A172 (cell line): ENCODE data around the gene ENTR1. TPM values are rescaled to one million over a fixed set of nuclear protein-coding genes. Genes with fewer than 3 reads are reported as not detected.
A peak's percentile ranks its signal among the peaks of the same experiment; 100 is the strongest.

ENCODE experiments used
- DNase-seq: peaks from one replicate; pipeline ENCODE4 v3.0.0-alpha.2; 2015; ENCODE audit warnings: low spot score
- total RNA-seq: library from RNA; depleted of rRNA; stranded (reverse); fragments of >200 nt; shearing (Covaris generic); gene quantifications from 2 replicates; pipeline ENCODE4 v1.2.3, GENCODE V29; 2014

Gene ENTR1
- total RNA-seq, 1 experiment from 2014 or later, result 148 TPM

DNA sequence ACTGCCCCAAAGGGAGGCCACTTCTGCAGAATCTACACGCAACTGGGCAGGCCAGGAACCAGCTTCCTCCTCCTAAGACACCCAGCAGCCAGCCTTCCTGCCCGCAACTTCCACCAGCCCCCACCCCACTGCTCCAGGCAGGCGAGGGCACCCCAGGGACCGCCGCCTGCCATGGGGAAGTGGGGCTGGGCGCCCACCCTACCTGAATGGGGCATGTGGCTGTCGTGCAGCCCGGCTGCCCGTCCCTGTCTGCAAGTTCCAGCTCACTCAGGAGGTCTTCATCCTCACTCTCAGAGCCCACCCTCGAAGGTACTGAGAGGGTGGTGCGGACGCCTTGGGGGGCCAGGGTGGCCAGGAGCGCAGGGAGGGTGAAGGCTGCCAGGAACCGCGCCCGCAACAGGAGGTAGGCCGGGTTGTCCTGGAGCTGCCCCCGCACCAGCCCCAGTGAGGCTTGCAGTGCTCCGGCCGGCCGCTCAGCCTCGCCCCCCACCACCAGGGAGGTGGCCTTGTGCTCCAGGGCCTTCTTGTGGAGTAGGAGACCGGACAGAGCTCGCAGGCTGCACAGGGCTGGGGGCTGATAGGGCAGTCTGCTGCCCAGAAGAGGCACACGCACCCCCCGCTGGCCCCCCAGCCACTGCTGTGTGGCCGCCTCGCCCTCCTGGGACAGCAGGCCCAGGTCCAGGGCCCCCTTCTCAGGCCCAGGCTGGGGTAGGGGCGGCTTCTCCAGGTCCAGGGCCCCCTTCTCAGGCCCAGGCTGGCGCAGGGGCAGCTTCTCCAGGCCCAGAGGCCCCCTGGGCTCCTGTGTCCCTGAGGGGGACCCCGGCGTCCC lies 32.9 kb downstream of the ENTR1 start:
- DNase-seq, result no peak

DNA sequence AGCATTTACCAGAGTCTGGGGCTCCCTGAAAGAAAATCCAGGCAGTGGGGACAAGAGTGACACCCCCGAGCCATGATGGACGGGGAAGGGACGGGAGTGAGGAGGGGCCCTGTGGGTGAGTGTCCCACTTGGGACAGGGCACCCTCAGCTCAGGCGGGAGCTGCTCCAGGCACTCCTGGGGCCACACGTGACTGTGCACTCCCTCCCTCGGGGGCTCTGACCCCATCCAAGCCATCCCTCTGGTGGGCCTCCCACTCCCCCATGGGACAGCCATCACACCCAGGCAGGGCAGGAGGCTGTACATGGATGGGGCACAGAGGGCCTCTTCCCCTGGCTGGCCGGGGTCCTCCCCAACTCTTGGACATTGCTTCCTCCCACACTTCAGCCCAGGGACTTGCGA lies 34.0 kb downstream of the ENTR1 start:
- no peak for DNase-seq

DNA sequence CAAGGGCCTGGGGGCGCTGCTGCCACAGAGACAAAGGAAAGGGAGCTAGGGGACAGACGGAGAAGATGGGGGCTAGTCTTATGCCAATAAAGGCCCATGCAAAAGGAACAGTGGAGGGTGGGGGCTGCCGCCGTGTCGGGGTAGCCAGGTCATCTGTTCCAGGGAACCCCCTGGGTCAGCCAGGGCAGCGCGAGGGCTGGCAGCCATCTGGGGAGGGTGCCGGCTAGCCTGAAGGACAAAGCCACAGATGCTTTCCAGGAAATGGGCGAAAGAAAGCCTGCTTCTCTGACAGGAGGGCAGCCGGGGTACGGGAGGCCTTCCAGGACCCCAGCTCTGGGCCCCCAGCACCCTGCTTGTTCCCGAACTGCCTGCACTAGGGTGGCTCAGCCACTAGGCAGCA lies 35.3 kb downstream of the ENTR1 start:
- DNase-seq, result no peak

DNA sequence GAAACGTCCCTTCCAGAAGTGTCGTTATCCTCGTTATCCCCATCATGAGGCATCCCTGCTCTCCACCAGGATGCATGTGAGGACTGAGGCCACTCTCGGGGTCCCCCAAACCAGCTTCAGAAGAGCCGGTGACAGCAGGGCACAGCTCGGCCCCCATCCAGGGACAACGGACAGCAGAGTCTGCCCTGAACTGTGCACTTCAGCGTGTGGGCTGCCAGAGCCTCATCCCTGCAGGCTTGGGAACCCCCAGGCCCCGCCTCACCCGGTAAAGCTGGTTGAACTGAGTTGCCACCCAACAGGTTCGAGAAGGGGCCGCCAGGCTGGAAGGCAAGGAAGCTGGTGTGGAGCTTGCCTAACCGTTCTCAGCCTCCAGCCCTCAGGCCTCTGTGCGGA lies 36.2 kb downstream of the ENTR1 start:
- DNase-seq, result no peak

DNA sequence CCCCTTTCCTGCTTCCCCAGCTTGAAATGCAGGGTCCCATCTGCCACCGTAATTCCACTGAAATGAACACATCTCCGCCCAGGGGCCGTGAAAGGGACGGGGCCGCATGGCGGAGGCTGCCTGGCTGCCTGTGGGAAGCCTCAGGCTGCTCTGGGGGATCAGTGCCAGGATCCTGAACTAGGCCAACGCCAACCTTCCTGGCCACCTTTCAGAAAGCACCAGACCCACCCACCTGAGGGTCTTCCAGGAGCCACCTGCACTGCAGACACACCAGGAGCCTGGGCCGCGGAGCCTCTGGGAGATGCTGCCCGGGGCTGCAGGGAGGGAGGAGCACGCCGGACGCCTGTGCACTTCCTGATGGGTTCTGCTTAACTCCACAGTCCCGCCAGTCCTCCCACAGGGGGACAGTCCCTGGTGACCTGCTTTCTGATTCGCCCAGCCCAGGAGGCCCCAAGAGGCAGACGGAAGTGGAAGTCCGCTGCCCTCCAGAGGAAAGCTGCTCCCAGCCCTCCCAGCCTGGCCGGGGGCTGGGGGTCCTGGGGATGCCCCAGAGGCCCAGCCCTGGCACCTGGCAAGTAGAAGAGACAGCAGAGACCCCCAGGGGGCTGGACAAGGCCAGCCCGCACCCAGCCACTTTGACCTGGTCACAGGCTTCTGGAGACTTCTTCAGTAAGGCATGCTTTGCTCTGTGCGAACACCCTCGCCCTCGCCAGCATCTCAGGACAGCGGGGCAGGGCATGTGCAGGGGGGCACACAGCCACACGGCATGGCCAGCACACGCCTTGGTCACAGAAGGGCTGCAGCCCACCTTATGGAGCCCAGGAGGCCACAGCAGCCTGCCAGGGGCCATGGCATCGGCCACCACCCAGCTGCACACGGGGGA lies 36.9 kb downstream of the ENTR1 start, which contains the start of gene CARD9:
Gene CARD9, minus strand, starts transcription at position 370 of the 883 bp plus-strand sequence. CDS start 1,591 bp downstream, outside the sequence.
- no peak for DNase-seq

DNA sequence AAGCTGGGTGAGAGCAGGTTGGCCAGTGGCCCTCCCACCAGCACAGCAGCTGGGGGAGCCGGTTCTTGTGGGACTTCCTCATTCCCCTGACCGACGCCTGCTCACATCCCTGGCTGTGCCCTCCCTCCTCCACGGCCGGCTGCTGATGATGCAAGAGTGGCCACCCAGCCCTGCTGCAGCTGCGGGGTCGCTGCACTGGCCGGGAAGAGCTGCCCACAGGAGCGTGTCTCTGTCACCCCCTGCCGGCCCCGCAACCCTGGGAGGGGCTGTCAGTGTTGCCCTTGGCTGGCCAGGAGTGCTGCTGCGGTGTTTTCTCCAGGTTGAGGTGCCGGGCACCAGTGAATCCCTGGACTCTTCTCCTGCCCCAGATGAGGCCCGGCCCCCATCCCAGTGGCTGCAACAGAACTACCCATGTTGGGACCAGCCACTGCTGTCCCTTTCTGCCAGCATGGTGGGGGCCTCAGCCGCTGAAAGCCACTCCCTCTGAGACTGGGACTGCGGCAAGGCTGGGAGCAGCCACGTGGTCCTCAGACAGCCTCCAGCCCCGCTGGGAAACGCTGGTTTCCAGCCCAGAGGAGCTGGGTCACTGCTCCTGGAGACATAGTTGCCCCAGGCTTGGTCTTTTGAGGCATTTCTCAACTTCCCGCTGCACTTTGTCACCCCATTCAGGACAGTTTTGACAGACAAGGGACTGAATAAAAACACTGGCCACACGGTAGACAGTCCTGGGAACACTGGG lies 37.7 kb downstream of the ENTR1 start:
- peak; percentile 75 for DNase-seq

DNA sequence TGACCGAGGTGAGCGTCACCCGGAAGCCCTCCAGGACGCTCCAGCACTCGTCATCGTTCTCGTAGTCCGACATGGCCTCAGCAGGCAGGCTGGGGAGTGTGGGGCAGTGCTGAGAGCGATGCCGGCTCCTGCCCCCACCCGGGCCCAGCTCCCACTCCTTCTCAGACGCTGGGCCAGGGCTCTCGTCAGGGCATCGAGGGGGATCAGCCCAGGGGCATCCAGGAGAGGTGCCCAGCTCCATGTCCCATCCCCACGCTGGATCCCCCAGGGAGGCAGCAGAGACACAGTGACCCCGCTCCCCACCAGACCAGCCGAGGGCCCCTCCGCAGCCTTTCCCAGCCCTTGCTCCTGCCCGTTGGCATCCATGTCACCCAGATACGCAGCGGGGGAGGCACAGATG lies 38.4 kb downstream of the ENTR1 start:
- DNase-seq, result no peak

DNA sequence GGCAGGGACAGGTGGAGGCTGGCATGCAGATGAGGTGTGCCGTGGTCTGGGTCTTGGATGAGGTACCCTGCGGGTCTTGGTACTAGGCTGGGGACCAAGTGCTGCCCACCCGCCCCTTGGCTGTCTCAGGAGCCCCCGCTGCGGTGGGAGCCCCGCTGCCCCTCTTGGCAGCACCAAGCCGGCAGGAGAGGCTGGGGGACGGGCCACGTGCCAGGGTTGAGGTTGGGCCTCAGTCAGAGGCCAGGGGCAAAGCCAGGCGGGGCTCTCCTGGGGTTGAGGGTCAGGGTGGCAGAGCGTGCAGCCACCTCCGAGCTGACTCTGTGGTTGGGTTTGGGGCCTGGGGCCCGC lies 38.9 kb downstream of the ENTR1 start:
- no peak for DNase-seq

DNA sequence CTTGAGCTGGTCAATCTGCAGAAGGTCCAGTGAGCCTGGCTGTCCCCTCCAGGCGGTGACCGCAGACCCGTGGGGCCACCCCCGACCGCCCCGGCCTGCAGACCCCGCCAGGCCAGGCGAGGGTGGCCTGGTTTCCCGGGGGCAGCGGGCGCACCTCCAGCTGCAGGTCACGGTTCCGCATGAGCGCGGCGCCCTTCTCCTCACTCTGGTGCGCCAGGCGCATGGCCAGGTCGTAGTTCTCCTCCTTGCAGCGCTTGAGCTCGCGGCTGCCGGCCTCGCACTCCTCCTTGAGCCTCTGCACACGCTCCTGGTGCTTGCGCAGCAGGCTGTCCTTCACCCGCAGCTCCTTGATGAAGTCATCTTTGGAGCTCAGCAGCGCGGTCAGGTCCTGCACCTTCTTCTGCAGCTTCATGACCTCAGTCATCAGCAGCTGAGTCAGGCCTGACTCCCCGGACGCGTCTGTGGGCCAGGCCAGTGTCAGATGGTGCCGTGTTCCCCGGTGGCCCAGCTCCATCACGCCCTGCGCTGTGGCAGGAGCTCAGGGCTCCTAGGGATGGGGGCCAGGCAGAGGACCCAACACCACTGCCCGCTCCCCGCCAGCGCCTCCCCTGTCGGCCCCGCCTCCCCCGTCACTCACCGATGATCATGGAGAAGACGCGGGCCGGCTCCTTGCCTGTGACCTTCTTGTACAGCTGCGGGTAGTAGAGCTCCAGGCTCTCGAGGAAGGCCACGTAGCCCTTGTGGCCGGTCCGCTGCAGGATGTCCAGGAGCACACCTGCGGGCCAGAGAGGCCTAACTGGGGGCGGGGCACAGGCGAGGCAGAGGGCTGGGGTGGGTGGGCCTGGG lies 39.5 kb downstream of the ENTR1 start:
- peak; percentile 71 for DNase-seq

DNA sequence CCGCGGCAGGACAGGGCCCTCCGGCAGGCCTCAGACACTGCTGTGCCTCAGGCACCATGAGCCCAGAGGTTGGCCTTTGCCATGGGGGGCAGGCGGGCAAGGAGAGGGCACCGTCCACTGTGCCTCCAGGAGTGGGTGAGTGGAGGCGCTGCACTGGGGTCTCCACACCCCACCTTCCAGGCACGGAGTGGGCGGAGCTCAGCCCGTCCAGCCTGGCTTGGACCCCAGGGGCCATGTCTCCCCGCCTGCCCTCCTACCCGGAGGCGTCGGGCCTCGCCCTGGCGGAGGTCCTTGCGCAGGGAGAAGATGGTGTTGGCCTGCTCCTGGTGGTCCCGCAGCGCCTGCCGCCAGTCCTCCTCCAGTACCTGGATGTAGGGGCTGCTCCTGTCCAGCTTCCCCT lies 40.4 kb downstream of the ENTR1 start:
- DNase-seq, result no peak

DNA sequence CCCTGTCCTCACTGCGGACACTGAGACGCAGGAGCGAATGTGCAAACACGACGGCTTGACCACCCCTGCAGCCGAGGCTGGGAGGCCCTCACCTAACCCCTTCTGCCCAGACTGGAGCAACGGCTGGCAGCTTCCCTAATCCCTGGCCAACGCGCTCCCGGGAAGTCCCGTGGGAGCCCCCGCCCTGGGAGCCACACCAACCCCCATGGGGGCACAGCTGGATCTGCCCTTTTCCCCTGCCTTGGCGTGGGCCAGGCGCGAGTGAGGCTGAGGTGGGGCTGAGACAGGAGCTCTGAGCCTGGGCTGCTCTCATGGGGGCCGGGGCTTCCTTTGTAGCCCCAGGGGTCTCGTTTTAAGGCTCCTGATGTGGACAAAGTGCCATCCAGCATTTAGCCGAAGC lies 42.2 kb downstream of the ENTR1 start:
- DNase-seq, result no peak

DNA sequence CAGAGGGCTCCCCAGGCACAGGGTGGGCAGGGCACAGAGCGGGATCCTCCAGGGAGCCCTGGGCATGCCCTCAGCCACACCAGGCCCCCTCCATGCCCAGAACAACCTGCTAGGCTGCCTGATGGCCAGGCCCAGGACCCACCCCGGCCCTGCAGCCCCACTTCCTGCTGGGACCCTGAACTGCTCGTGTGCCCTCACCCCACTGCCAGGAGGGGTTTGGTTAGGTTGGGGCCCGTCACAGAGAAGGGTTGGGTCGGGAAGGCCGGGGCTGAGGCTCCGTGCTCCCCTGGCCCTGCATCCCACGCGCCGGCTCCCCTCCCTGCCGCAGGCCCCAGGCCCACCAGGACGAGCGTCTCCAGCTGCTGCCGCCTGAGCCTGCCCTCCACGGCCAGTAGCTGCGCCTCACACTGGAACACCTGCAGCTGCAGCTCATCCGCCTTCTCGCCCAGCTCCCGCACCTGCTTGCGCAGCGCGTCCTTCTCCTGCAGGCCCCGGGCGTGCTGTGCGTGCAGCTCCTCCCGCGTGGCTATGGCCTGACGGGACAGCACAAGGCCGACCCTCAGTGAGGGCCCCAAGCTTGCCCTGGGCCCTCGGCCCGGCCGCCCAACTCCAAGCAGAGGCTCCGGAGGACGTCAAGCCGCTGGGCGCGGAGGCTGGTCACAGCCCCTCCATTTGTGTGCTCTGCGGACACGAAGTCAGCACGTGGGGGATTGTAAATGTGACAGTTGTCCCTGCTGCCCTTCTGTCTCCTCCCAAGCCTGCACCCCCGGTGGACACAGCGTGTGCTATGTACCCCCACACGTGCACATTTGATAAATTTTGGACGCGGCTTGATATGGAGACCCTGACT lies 42.9 kb downstream of the ENTR1 start:
- DNase-seq, result no peak

DNA sequence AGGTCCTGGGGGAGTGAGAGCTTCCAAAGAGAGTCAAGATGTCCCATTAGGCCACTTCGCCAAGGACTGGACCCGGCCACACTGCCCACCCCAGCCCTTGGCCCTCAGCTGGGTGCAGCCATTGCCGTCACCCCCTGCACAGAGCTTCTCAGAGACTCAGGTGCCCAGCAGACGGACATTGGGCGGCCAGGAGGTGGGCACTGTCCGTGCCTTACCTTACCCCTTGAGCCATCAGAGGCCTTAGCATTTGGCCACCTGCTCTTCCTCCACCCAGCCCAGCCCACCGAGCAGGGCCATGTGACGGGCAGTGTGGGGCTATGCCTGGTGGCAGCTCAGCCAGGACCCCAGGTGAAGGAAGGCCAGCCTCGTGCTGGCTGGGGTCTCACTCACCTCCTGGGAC lies 43.6 kb downstream of the ENTR1 start:
- DNase-seq, result no peak

DNA sequence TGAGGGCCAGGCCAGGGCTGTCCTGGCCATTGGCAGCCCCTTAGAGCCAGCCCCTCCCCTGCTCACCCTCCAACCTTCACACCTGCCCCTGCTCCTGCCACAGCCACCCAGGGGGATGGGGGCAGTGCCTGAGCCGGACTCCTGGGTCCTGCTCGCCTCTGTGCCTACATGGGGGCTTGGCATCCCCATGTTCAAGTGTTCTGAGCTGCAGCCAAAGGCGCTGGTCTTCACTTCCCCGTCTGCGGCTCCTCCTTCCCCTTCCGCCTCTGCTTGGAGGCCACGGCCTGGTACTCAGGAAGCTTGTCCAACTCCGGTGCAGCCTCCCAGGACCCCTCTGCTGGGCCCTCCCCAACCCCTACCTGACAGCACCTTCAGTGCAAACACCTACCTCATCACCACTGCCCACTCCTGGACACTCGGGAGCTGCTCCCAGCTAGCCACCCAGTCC lies 44.6 kb downstream of the ENTR1 start:
- no peak for DNase-seq

DNA sequence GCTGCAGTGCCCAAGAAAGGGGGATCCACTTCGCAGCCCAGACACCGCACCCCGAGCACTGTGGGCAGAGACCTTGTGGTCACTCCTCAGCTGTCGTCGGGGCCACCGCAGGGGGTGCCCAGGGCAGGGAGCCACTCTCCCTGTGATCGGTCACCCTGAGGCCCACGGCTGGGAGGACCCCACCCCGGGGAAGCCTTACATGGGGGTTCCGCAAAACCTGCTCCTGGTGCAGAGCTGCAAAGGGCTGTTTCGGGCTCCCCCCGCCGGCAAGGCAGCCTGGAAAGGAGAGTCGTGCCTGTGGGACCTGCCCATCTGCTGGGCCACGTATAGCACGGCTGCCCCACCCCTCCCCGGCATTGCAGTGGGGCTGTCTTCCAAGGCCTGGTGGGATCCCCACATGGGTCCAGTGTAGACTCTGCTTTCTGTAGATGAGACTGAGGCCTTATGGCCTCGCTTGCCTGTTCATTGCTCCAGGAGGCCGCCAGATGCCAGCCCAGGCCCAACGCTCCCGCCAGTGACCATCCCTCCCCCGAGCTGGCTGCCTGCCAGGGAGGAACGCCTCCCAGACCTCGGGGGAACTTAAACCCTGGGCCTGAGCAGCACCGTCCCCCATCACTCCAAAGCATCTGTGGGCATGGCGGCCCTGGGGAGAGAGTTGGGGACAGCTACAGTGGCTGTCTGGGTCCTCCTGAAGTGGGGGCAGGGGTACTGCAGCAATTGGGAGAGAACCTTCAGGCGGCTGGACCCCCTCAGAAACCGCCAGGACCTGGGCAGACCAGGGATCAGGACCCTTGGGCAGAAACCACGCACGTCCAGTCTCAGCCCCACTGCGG lies 45.3 kb downstream of the ENTR1 start:
- DNase-seq, result no peak

DNA sequence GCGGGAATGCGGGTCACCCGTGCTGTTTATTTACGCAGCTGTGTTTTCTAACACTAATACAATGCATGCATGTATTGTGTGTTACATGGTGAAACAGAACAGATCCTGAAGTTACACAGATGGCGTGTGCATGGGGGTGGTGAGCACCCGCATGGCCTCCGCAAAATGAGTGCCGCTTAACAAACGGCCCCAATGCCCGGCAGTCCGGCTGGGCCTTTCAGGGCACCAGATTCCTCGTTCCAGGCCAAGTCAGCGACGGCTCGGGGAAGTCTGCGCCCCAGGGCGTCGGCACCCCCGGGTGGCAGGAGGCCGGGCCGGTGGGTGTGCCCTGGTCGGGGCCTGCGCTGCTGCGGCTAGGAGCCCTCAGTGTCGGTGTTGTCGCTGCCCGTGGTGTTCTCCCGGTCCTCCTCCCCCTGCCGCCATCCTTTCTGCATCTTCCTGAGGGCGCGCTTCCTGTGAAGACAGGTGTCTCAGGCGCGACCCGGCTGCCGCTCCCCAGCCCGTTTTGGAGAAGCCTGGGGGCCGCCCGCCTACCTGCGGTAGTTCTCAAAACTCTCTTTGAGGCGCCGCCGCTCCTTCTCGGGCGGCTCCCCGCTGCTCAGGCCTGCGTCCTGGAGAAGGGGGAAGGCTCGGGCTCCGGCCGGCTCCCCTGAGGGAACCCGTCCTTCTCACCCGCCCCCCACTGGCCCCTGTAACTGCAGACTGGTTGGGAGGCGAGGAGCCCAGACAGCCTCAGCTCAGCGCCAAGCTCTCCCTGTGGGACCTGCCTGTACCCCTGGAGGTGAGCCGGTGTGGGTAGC lies 46.3 kb downstream of the ENTR1 start:
- DNase-seq, result no peak

DNA sequence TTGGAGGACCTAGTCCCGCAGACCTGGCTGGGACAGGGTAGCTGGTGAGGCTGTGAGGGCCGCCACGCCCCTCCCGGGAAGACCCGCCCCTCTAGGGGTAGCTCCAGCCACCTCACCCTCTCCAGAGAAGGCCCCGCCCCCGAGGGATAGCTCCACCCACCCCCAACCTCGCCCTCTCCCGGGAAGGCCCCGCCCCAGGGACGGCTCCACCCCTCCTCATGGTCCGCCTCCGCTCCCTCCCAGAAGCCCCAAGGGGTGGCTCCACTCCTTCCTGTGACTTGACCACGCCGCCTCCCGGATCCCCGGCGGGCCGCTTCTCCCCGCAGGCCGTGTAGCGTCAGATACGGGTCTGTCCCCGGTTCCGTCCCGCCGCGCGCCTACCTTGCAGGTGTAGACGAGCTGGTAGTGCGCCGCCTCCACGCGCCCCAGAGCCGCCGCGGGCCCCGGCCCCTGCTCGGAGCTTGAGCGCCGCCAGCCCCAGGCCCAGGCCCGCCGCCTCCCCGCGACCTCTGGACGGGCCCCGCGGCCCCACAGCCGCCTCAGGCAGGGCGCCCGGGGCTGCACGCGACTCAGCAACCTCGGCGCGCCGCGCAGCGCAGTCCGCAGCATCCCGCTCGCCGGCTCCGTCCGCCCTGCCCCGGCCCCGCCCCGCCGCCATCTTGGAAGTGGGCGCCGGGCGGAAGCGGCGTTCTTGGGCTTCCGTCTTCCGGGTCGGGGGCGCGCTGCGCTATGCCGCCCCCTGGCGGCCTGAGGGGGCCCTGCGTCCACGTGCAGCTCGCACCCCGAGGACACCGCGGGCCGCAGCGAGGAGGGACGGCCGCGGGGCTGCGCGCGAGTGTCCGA lies 47.1 kb downstream of the ENTR1 start, which contains the start of gene DNLZ:
Gene DNLZ, minus strand, starts transcription at position 639 of the 843 bp plus-strand sequence. Its CDS starts 30 bp downstream, at position 609.
- DNase-seq, result peak; percentile 97

DNA sequence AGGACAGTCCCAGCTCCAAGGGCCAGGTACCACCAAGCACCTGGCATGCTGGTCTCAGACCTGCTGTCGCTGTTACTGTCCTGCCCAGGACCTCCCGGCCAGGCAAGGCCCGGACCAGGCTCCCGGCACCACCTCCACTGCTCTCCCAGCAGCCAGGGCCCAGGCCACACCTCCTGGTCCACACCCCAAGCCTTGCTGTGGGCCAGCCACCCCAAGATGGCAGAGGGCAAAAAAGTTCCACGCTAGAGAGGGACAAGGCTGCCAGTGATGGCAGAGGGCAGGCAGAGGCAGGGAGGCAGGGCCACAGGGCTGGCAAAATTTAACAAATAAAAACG lies 48.0 kb downstream of the ENTR1 start:
- DNase-seq, result no peak
